ENCODE measurements around the gene TTLL5.
"Not testable (repeated sequence)": the region's sequence is repeated elsewhere in the genome, so short reads cannot be mapped to it uniquely, and the experiment has no call there.

The TTLL5 gene

GRCh38 chr14:75837151-75837787 is 176.2 kb downstream of the TTLL5 start:
- no peak for DNase-seq

GRCh38 chr14:75840911-75841310 is 179.9 kb downstream of the TTLL5 start:
- DNase-seq: no peak

DNA sequence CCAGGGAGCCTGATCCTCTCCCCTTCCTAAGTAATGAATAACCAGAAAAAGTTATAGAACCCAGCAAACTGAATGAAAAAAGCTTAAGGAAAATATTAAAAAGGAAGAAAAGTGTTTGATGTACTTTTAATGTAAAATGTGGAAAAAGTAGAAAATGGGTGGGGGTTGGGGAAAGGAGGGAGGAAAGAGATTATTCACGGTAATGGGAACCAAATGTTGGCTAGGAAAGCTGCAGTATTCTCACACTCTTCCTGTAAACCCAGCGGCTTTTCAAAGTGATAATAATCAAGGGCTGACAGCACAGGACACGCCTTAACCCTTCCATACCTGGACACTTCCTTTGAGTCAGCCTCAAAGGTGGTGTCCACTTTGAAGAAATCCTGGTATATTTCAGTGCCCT is 181.5 kb downstream of the TTLL5 start:
- DNase-seq: no peak

- DNase-seq: no peak
These were observed 183.4 kb downstream of the TTLL5 start for GRCh38 chr14:75844486-75844885.

DNA sequence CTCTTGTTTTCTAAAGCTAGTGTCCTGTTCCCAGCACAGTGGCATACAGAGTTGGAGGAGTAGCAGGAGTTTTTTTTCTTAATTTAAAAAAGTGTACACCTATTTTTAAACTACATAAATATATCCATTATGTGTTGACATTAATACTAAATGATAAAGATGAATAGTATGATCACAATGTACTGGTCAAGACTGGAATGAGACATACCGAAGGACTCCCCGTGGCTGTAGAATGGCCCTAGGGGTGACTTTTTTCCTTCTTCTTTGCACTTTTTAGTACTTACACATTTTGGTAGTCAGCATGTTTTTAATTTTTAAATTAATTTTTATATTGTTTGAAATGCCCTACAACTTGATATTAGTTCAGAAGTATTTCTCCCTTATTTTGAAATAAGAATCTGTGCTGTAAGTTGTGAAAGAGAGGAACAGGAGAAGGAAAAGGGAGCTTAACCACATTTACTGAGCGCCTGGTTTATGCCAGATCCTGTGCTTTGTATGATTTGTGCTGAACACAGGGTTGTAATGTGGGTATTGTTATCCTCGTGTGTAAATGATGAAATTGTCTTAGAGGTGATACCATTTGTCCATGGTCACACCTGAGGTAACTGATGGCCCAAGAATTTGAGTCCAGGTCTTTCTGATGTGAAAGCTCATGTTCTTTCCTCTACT is 184.2 kb downstream of the TTLL5 start:
- no peak for DNase-seq

- not testable (repeated sequence) for DNase-seq
These were observed 185.6 kb downstream of the TTLL5 start for GRCh38 chr14:75846694-75847093.

- no peak for DNase-seq
These were observed 186.5 kb downstream of the TTLL5 start for GRCh38 chr14:75847584-75847983.

GRCh38 chr14:75848167-75848913 is 187.3 kb downstream of the TTLL5 start:
- DNase-seq: no peak

DNA sequence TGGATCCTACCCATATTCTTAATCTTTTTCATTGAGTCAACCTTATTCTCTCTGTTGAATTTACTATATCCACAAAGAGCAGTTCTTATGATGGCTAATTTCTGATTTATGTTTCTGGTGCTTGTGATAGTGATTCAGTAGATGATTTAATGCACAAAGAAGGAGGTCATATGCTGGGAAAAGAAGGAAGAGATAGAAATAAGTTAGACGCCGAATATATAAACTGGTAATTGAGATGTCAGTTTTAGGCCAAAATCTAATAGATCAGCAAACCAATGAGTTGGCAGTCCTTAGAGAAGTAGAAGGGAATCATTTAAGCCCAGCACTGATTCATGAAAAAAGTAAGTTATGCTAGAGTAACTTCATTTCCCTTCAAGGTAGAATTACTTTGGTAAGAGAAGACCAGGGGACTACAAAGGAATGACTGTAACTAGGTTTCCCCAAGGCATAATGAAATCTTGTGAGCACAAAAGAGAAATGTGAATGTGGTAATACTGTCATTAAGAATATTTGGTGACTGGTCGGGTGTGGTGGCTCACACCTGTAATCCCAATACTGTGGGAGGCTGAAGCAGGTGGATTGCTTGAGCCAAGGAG is 188.4 kb downstream of the TTLL5 start:
- no peak for DNase-seq

GRCh38 chr14:75851574-75851866 is 190.5 kb downstream of the TTLL5 start:
- no peak for DNase-seq

GRCh38 chr14:75854111-75854799 is 193.2 kb downstream of the TTLL5 start:
- no peak for DNase-seq

DNA sequence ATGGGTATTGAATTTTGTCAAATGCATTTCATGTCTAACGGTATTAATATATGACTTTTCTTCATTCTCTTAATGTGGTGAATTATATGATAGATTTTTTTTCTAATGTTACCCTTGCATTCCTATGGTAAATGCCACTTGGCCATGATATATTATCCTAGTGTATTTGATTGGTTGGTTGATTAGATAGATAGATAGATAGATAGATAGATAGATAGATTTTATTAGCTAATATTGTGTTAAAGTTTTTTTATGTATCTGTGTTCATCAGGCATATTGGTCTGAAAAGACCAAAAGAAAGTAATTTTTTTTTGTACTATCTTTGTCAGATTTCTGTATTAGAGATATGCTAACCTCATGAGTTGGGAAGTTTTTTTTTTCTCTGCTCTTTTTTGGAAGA is 196.2 kb downstream of the TTLL5 start:
- no peak for DNase-seq

DNA sequence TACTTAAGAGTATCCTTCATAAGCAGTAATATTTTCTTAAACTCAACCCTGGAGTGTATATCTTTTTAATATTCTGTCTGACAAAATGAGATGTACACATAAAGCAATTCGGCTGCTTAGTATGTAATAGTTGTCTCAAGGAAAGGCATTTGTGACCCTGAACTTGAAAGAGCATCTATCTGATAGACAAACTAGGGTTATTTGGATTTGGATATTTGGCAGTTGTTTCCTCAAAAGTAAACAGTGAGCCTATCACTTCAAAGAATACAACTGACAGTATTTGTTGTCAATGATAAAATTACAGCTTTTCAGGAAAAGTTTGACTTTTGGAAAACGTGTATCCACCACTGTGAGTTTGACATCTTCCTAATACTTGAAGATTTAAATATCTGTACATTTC is 197.3 kb downstream of the TTLL5 start:
- DNase-seq: no peak

DNA sequence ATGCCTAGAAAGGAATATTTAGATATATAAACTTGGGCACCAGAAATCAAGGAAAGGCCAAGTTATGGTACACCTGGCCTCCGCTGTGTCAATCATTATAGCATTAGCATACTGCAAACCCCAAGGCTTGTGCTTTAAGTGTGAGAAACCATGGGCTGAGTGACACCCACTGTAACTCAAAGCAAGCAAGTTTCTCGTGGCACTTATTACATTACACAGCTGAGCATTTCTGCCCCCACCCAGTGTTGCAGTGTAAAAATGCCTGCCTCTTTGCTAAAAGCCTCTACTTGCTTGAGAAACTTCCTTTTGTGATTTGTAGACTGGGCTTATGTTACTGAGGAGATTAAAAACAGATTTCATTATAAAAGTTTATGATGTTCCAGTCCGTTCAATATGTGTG is 198.7 kb downstream of the TTLL5 start:
- DNase-seq: no peak

GRCh38 chr14:75860561-75861160 is 199.6 kb downstream of the TTLL5 start:
- no peak for DNase-seq

DNA sequence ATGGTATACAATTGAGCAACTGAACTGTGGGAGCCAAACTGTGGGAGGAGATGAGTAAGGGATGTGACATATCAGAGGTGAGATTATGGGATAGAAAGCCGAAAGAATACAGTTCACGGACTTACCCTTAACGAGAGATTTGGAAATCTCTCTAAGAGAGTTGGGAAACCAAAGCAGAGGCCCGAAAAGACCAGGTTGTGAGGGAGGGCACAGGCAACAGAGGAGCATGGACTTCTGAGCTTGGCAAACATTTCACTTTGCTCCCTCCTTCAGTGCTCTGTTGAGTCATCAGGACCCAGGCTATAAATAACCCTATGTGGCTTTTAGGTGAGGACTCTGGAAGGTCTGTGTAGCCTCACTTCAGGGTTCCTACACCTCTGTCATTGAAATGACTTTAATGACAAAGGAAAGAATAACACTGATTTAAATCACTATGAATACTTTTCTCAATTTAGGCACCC is 200.1 kb downstream of the TTLL5 start:
- no peak for DNase-seq

DNA sequence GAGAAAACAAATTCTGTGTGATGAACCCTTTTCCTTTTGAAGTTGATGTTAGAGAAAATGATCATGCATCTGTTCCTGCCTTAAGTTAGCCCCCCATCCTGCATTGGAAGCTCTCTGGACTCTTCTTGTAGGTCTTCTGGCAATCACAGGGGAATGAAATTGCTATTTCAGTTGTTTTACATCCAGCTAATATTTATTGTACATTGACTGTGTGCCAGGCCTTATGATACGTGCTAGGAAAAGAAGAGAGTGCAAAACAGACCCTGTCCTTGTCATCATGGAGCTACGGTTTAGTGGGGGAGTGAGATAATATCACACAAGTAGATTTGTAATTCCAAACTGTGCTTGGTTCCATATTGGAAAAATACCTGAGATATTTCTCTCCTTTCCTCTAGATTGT is 202.2 kb downstream of the TTLL5 start:
- no peak for DNase-seq

- no peak for DNase-seq
These were observed 203.3 kb downstream of the TTLL5 start for GRCh38 chr14:75864352-75864751.

GRCh38 chr14:75865531-75865930 is 204.5 kb downstream of the TTLL5 start:
- DNase-seq: no peak

- DNase-seq: no peak
These were observed 205.9 kb downstream of the TTLL5 start for GRCh38 chr14:75866970-75867369.

- DNase-seq: no peak
These were observed 210.3 kb downstream of the TTLL5 start for GRCh38 chr14:75871181-75871880.

GRCh38 chr14:75875958-75876357 is 214.9 kb downstream of the TTLL5 start:
- no peak for DNase-seq

All from stimulated activated CD4-positive, alpha-beta T cell treated with anti-CD3 and anti-CD28 coated beads, Interleukin-2, amount 100 ng/mL, for 48 hours (primary cell).